BE2C (cell line): ENCODE data around the gene GALNT2.

ENCODE experiments used
- DNase-seq: peaks from one replicate; pipeline ENCODE4 v3.0.0-alpha.2; 2020
- H3K27me3 ChIP-seq: fragments of 250-450 bp; sonication (Bioruptor Pico); 2 replicates; pipeline ENCODE4 v1.5.1; 2020; ENCODE audit warnings: mild to moderate bottlenecking
- H3K36me3 ChIP-seq: fragments of 250-450 bp; sonication (Bioruptor Pico); 2 replicates; pipeline ENCODE4 v1.5.1; 2020; ENCODE audit warnings: mild to moderate bottlenecking
- H3K4me1 ChIP-seq: fragments of 250-450 bp; sonication (Bioruptor Pico); 2 replicates; pipeline ENCODE4 v1.5.1; 2020
- H3K4me3 ChIP-seq: 2 replicates; pipeline ENCODE4 v1.5.1; 2011; ENCODE audit warnings: low read depth, low read length
- H3K9me3 ChIP-seq: fragments of 250-450 bp; sonication (Bioruptor Pico); 2 replicates; pipeline ENCODE4 v1.5.1; 2020
- TF ChIP-seq, protein P1 (sequence below): IDR thresholded peaks from 2 replicates; pipeline ENCODE4 v1.5.1; 2012; ENCODE audit warnings: mild to moderate bottlenecking, low read depth, low read length

GALNT2 gene

DNA sequence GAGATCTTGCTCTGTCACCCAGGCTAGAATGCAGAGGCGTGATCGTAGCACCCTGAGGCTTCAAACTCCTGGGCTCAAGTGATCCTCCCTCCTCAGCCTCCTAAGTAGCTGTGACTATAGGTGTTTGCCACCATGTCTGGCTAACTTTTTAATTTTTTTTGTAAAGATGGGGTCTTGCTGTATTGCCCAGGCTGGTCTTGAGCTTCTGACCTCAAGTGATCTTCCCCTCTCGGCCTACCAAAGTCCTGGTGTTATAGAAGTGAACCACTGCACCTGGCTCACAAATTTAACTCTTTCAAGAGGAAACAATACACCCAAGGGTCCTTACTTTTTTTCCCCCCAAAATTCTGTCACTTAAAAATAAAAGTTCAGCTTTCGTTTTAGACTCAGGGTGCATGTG lies 62.3 kb downstream of the GALNT2 start:
- TF ChIP-seq, protein P1, sequence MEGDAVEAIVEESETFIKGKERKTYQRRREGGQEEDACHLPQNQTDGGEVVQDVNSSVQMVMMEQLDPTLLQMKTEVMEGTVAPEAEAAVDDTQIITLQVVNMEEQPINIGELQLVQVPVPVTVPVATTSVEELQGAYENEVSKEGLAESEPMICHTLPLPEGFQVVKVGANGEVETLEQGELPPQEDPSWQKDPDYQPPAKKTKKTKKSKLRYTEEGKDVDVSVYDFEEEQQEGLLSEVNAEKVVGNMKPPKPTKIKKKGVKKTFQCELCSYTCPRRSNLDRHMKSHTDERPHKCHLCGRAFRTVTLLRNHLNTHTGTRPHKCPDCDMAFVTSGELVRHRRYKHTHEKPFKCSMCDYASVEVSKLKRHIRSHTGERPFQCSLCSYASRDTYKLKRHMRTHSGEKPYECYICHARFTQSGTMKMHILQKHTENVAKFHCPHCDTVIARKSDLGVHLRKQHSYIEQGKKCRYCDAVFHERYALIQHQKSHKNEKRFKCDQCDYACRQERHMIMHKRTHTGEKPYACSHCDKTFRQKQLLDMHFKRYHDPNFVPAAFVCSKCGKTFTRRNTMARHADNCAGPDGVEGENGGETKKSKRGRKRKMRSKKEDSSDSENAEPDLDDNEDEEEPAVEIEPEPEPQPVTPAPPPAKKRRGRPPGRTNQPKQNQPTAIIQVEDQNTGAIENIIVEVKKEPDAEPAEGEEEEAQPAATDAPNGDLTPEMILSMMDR = no peak
- Histone ChIP-seq H3K9me3 (no peaks in the 10 kb centered on the region), H3K4me3 (no peak overlapping the region), H3K4me1 (peaks cover 17% of the 10 kb centered on the region), H3K27me3 (no peaks in the 10 kb centered on the region), H3K36me3 (no peaks in the 10 kb centered on the region)
- no peak for DNase-seq

GRCh38 chr1:230130172-230130944 lies 63.3 kb downstream of the GALNT2 start:
- no peaks in the 10 kb centered on the region for H3K36me3 ChIP-seq
- peak; percentile 62 for DNase-seq
- no peaks in the 10 kb centered on the region for H3K27me3 ChIP-seq
- H3K4me1 ChIP-seq = peaks cover 17% of the 10 kb centered on the region
- H3K9me3 ChIP-seq = no peaks in the 10 kb centered on the region
- TF ChIP-seq, protein P1 = no peak
- peak overlapping the region; percentile 23; the same call in 1 of the 2 replicates for H3K4me3 ChIP-seq

DNA sequence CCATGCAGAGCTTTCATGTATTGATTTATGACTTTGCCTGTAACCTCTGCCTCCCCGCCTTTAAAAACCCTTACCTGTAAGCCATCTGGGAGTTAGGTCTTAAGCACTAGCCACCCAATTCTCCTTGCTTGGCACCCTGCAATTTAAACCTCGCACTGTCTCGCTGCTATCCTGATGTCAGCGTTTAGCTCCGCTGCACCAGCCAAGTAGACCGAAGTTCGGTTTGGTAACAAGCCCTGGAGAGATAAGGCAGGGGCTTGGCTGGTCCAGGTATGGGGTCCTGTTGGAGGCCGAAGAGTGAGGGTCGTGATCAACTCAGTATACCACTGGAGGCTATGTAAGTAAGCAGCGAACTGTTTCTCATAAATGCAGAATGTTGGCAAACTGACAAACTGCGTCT lies 64.4 kb downstream of the GALNT2 start:
- DNase-seq = no peak
- no peaks in the 10 kb centered on the region for H3K36me3 ChIP-seq
- H3K4me1 ChIP-seq = peaks cover 24% of the 10 kb centered on the region
- H3K9me3 ChIP-seq = no peaks in the 10 kb centered on the region
- H3K4me3 ChIP-seq = no peak overlapping the region
- no peaks in the 10 kb centered on the region for H3K27me3 ChIP-seq
- TF ChIP-seq, protein P1 = no peak

GRCh38 chr1:230132758-230133157 lies 65.7 kb downstream of the GALNT2 start:
- peaks cover 34% of the 10 kb centered on the region for H3K4me1 ChIP-seq
- no peaks in the 10 kb centered on the region for H3K9me3 ChIP-seq
- no peaks in the 10 kb centered on the region for H3K27me3 ChIP-seq
- no peaks in the 10 kb centered on the region for H3K36me3 ChIP-seq
- no peak for DNase-seq
- TF ChIP-seq, protein P1 = no peak
- H3K4me3 ChIP-seq = no peak overlapping the region

GRCh38 chr1:230135726-230136125 lies 68.7 kb downstream of the GALNT2 start:
- Histone ChIP-seq H3K4me1 (peaks cover 32% of the 10 kb centered on the region), H3K36me3 (no peaks in the 10 kb centered on the region), H3K9me3 (no peaks in the 10 kb centered on the region), H3K4me3 (no peak overlapping the region), H3K27me3 (no peaks in the 10 kb centered on the region)
- no peak for DNase-seq
- TF ChIP-seq, protein P1 = no peak

GRCh38 chr1:230136453-230137336 lies 69.7 kb downstream of the GALNT2 start:
- no peaks in the 10 kb centered on the region for H3K9me3 ChIP-seq
- no peaks in the 10 kb centered on the region for H3K36me3 ChIP-seq
- H3K27me3 ChIP-seq = no peaks in the 10 kb centered on the region
- peak; percentile 36 for DNase-seq
- TF ChIP-seq, protein P1 = no peak
- peaks cover 26% of the 10 kb centered on the region for H3K4me1 ChIP-seq
- peak overlapping the region; percentile 31 for H3K4me3 ChIP-seq
